ENCODE measurements around the gene SLC24A3.

Gene SLC24A3

GRCh38 chr20:19212469-19212815, at the start of gene SLC24A3:
TSS of gene SLC24A3 (plus strand) at chr20:19212642.
- DNase-seq: no peak

- no peak for DNase-seq
These were observed 42.3 kb upstream of the SLC24A3 start for GRCh38 chr20:19170148-19170547.

GRCh38 chr20:19172637-19173036, 39.8 kb upstream of the SLC24A3 start:
- no peak for DNase-seq

DNA sequence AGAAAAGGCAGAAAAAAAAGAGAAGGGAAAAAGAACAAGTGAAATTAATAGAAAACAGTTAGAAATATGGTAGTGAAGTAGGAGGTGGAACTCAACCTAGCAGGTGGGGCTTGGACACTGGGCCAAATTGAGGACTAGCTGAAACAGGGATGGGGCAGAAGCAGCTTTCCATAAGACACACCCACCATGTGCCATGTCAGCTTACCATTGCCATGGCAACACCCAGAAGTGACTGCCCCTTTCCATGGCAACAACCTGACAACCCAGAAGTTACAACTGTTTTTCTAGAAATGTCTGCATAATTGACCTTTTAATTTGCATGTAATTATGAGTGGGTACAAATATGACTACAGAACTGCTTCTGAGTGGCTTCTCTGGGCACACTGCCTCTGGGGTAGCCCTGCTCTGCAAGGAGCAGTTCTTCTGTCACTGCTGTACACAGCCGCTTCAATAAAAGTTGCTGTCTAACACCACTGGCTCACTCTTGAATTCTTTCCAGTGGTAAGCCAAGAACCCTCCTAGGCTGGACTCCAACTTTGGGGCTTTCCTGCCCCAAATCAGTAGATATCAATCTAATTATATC, 35.9 kb upstream of the SLC24A3 start:
- DNase-seq: no peak

- no peak for DNase-seq
These were observed 30.9 kb upstream of the SLC24A3 start for GRCh38 chr20:19181552-19181951.

- DNase-seq: no peak
These were observed 27.4 kb upstream of the SLC24A3 start for GRCh38 chr20:19185083-19185482.

- no peak for DNase-seq
These were observed 19.1 kb upstream of the SLC24A3 start for GRCh38 chr20:19193349-19193748.

DNA sequence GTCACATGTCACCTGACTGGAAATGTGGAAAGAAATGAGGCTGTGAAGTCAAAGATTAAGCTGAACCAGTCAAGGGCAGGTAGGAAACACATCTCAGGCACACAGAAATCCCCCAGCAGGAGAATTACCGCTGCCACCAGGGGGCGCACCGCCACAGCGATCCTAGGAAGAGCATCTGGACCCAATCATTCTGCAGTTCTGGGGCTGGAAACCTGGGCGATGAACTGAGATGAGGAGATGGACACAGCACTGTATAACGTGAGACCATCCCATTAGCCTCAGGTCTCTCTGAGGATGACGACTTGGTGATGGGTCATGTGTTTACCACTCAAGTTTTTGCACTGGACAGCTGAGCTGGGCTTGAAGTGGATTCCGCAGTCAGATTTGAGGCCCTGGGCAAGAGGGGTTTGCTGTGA, 6.5 kb upstream of the SLC24A3 start:
- DNase-seq: peak; percentile 48

DNA sequence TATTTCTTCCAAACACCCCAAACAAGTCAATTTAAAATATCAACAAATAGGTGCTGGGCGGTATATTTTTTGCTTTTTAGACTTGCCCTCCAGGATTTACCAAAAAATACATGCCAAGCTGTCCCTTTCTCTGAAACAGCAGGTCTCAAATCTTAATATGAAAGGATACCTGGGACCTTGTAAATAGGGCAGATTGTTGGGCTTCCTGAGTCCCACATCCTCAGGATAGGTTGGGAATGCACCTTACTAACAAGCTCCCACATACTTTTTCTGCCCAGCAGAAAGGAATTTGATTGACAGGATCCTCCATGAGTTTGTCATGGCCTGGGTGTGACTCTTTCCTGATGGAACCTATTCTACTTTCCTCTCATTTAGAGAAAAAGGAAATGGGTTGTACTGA, 4.9 kb upstream of the SLC24A3 start:
- DNase-seq: no peak

- DNase-seq: no peak
These were observed 1.9 kb upstream of the SLC24A3 start for GRCh38 chr20:19210391-19211155.

- DNase-seq: no peak
These were observed 1.2 kb upstream of the SLC24A3 start for GRCh38 chr20:19211252-19211651.

DNA sequence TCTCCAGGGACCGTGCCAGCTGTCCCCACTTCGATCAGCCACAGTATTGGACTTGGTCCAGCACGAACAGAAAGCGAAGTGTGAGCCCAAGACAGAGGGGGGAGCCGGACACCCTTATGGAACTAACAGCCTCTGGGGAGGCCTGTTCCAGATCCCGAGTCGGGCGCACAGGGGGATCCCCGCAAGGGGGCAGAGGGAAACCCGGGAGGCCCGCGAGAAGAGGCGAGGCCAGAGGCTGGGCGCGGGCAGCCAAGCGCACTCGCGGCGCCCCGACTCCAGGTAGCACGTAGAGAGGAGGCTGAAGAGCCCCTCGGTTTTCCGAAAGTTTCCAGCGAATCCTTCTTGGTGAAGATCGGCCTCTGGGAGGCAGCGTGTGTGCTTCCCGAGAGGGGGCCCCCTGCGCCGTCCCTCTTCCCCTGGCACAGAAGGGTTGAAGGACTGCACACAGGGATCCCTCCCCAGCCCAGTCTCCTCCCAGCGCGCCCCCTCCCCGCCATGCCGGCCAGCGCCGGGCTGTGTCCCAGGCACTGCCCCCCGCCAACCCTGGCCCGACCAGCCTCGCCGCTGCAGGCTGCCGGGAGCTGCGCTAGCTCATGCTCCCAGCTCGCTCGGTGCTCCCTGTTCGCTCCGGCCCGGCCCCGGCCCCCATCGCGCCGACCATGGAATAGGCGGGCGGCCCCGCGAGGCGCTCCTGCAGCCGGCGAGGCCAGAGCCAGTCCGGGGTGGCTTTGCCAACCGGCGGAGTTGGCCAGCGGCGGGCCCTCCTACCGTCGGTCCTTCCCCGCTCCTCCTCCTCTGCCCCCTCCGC, 577 bp upstream of the SLC24A3 start:
- no peak for DNase-seq

DNA sequence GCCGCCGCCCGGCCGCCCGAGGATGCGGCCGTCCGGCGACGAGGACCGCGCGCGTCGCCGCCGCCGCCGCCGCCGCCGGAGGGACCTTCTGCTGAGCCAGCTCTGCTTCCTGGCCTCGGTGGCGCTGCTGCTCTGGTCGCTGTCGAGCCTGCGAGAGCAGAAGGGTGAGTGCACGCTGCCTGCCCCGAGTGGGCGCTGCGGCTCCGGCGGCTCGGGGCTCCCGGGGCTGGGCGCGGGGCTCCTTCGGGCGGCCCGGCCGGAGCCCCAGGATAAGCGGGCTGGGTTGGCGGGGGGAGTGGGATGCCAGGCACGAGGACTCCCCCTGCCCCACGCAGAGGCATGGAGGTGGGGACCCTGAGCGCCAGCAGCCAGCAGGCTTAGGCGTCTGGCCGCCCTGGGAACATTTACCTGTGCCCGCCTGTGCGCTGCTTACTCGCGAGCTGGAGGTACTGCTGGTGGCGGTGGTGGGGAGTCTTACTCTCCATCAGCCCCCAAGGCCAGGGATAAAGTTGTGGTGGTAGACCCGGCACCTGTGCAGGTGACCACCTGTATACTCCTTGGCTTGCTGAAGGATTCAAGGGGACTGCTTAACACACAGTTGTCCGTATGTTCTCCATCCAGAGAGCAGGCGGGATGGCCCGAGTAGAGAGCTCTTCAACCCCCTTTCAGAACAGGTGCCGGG, 520 bp downstream of the SLC24A3 start:
- DNase-seq: no peak

- no peak for DNase-seq
These were observed 1.6 kb downstream of the SLC24A3 start for GRCh38 chr20:19213946-19214490.

GRCh38 chr20:19218411-19218810, 6.0 kb downstream of the SLC24A3 start:
- DNase-seq: no peak

DNA sequence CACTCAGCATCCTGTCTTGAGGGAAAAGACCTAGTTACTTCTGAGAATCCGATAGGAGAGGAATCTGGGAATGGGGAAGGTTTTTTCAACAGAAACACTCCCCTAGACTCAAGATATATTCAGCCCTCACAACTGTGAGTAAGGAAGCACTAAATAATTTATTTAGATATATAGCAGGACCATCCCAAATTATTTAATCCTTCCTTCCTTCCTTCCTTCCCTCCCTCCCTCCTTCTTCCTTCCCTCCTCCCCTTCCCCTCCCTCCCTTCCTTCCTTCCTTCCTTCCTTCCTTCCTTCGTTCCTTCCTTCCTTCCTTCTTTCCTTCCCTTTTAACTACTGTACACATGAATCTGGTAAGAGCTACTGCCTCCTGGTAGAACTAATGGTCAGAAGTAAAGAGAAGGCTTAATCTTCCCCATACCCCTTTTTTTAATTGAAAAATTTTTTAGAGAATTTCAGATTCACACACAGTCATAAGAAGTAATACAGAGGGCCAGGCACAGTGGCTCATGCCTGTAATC, 10.1 kb downstream of the SLC24A3 start:
- DNase-seq: no peak

DNA sequence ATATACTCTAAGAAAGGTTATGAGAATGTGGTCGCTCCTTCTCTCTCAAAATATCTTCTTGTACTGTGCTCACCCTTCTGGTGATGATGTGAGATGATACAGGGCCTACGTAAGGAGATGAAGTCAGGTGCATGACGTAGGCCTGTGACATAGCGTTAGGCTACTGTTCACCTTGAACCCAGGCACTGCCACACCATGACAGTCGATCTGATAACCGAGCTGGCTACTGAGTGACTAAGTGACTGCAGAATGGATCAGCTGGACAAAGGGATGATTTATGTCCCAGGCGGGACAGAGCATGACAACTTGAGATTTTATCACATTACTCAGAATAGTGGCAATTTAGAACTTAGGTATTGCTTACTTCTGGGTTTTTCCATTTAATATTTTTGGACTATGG, 11.2 kb downstream of the SLC24A3 start:
- DNase-seq: no peak

- DNase-seq: no peak
These were observed 19.1 kb downstream of the SLC24A3 start for GRCh38 chr20:19231359-19232035.

GRCh38 chr20:19232997-19233794, 20.8 kb downstream of the SLC24A3 start:
- DNase-seq: no peak

DNA sequence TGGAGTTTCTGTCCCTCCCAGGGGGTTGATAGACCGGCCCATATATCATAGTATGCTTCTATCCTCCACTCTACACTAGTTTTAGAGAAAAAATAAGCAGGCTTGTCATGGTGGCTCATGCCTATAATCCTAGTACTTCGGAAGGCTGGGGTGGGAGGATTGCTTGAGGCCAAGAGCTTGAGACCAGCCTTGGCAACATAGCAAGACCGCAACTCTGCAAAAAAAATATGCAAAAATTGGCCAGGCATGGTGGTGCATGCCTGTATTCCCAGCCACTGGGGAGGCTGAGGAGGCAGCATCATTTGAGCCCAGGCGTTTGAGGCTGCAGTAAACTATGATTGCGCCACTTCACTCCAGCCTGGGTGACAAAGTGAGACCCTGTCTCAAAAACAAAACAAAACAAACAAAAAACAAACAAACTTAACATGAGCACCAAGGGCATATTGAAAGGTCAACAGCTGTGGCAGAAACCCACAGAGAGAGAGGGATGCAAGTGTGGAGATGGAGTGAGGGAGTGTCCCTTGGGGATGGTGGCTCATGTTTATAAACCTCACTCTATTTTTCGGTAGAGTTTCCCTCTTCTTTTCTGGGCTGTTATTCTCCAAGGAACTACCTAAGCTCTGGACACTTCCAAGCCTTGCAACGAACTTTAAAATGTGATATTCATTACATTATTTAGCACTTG, 24.1 kb downstream of the SLC24A3 start:
- DNase-seq: no peak

- DNase-seq: no peak
These were observed 29.0 kb downstream of the SLC24A3 start for GRCh38 chr20:19241440-19241839.
